Keratinocyte (primary cell): Measurements from ENCODE around the gene PTCH2. TPM values are rescaled to one million over a fixed set of nuclear protein-coding genes. Genes with fewer than 3 reads are reported as not detected.

ENCODE experiments used
- DNase-seq: peaks from one replicate; pipeline ENCODE4 v3.0.0-alpha.2; 2011; ENCODE audit warnings: low read depth, missing footprints, low spot score
- FAIRE-seq: peaks from 2 replicates; lab custom pipeline; 2011; peaks lifted over from hg19 to GRCh38; lab: Jason Lieb, UNC
- H2AFZ ChIP-seq: 2 replicates; pipeline ENCODE4 v1.6.0; 2012; ENCODE audit warnings: low read length, control low read depth, inconsistent platforms; ENCODE audit not compliant: control insufficient read depth
- H3K27ac ChIP-seq: 2 replicates; pipeline ENCODE4 v1.5.1; 2011; ENCODE audit warnings: low read length; ENCODE audit not compliant: control insufficient read depth, insufficient read depth
- H3K27me3 ChIP-seq: 3 replicates; pipeline ENCODE4 v1.6.0; 2011; ENCODE audit warnings: low read length; ENCODE audit not compliant: control insufficient read depth, insufficient read depth; ENCODE audit errors: extremely low read depth
- H3K36me3 ChIP-seq, 2 experiments: 2 replicates in 1 of 2; 3 replicates in 1 of 2; pipeline ENCODE4 v1.5.1; 2011; ENCODE audit warnings: low read length in 2 of 2, mild to moderate bottlenecking in 1 of 2; ENCODE audit not compliant: control insufficient read depth in 2 of 2, insufficient read depth in 2 of 2; ENCODE audit errors: extremely low read depth in 1 of 2
- H3K4me1 ChIP-seq: 3 replicates; pipeline ENCODE4 v1.5.1; 2011; ENCODE audit warnings: low read length; ENCODE audit not compliant: control insufficient read depth, insufficient read depth; ENCODE audit errors: extremely low read depth
- H3K4me2 ChIP-seq: 3 replicates; pipeline ENCODE4 v1.6.0; 2011; ENCODE audit warnings: low read depth, low read length; ENCODE audit not compliant: control insufficient read depth, insufficient read depth; ENCODE audit errors: extremely low read depth
- H3K4me3 ChIP-seq, 3 experiments: fragments of 200-600 bp in 1 of 3; sonication (generic) in 1 of 3; 2 replicates in 2 of 3; 3 replicates in 1 of 3; pipeline ENCODE4 v1.5.1; 2011 to 2016; ENCODE audit warnings: low read length in 3 of 3, mild to moderate bottlenecking in 3 of 3, control low read depth in 2 of 3, inconsistent platforms in 1 of 3, low read depth in 1 of 3, mixed read lengths in 1 of 3, mixed run types in 1 of 3, moderate library complexity in 1 of 3; ENCODE audit not compliant: control insufficient read depth in 2 of 3, insufficient read depth in 2 of 3; ENCODE audit errors: extremely low read depth in 1 of 3
- H3K79me2 ChIP-seq: 2 replicates; pipeline ENCODE4 v1.6.0; 2012; ENCODE audit warnings: low read length; ENCODE audit not compliant: control insufficient read depth, insufficient read depth
- H3K9ac ChIP-seq: 3 replicates; pipeline ENCODE4 v1.6.0; 2011; ENCODE audit warnings: low read length; ENCODE audit not compliant: control insufficient read depth, insufficient read depth; ENCODE audit errors: extremely low read depth
- H3K9me1 ChIP-seq: 3 replicates; pipeline ENCODE4 v1.6.0; 2011; ENCODE audit warnings: low read length; ENCODE audit not compliant: control insufficient read depth, insufficient read depth; ENCODE audit errors: extremely low read depth
- H3K9me3 ChIP-seq: 2 replicates; pipeline ENCODE4 v1.5.1; 2012; ENCODE audit warnings: low read depth, low read length; ENCODE audit not compliant: control insufficient read depth
- H4K20me1 ChIP-seq: 3 replicates; pipeline ENCODE4 v1.6.0; 2011; ENCODE audit warnings: low read length; ENCODE audit not compliant: control insufficient read depth, insufficient read depth; ENCODE audit errors: extremely low read depth
- CTCF ChIP-seq, 3 experiments: IDR thresholded peaks in 1 of 3; conservative IDR thresholded peaks in 1 of 3; optimal IDR thresholded peaks in 1 of 3; 2 replicates in 2 of 3; 3 replicates in 1 of 3; pipeline versions ENCODE3 to v1.5.1; 2011; ENCODE audit warnings: low read length in 3 of 3, mild to moderate bottlenecking in 3 of 3, moderate library complexity in 2 of 3, control low read depth in 1 of 3, inconsistent platforms in 1 of 3; ENCODE audit not compliant: insufficient read depth in 2 of 3; ENCODE audit errors: extremely low read depth in 1 of 3
- EZH2 ChIP-seq: IDR thresholded peaks from one replicate; pipeline ENCODE4 v1.6.1; 2012; ENCODE audit warnings: inconsistent platforms, mild to moderate bottlenecking, low read length, moderate library complexity
- dilution Hi-C: fragments of 300-500 bp; cut with MboI; formaldehyde crosslinking; loops from one replicate; pipeline ENCODE4 v1.7.0; 2020; ENCODE audit warnings: low sequenced_read_pairs; ENCODE audit not compliant: extremely low pct_ligation_motif_present
- polyA minus RNA-seq, 3 experiments: library from RNA; depleted of rRNA, polyadenylated mRNA; stranded (reverse); fragments of >200 nt; gene quantifications; 1 replicate in 1 of 3; 2 replicates in 1 of 3; 3 replicates in 1 of 3; pipeline ENCODE4 v1.2.3, GENCODE V29; 2011
- polyA plus RNA-seq, 5 experiments: library from polyadenylated mRNA; depleted of rRNA in 3 of 5; stranded (reverse) in 3 of 5; stranded (forward) in 1 of 5; unstranded in 1 of 5; fragments of >200 nt; gene quantifications; 1 replicate in 1 of 5; 2 replicates in 3 of 5; 3 replicates in 1 of 5; pipeline versions ENCODE4 v1.2.1 to v1.2.3, GENCODE V29; 2011 to 2012; ENCODE audit warnings: missing spikeins in 2 of 5, low read depth in 1 of 5, low replicate concordance in 1 of 5

Gene PTCH2
- polyA plus RNA-seq (0.01 to 0.19 TPM (median 0.03 TPM) in 3 replicates), polyA minus RNA-seq (0.10 to 0.16 TPM (median 0.13 TPM) in 3 replicates)
- not detected for polyA plus RNA-seq (2011; ENCODE audit: low read depth)
- 0.04 TPM in 1 of 2 replicates, not detected in the other for polyA plus RNA-seq (2011; cell fraction: cytosol; rRNA removed)
- 0.60 and 0.67 TPM in 2 replicates for polyA plus RNA-seq (2011; cell fraction: nucleus; rRNA removed)
- 0.02 and 0.32 TPM in 2 replicates for polyA plus RNA-seq (2012; ENCODE audit: low replicate concordance)
- 1.9 TPM for polyA minus RNA-seq (2011; cell fraction: cytosol; rRNA and poly(A)+ RNA removed)
- polyA minus RNA-seq (2011; cell fraction: nucleus; rRNA and poly(A)+ RNA removed), result 0.11 and 0.31 TPM in 2 replicates

GRCh38 chr1:44842862-44843655 lies at the start of gene PTCH2:
Gene PTCH2, minus strand, starts transcription at chr1:44843253. Its CDS starts 321 bp downstream, at chr1:44842932.
- no peak for DNase-seq
- no peak within 1 kb of the TSS for H3K27ac ChIP-seq
- H3K36me3 ChIP-seq, result no peaks in the 10 kb centered on the region
- peak within 1 kb of the TSS; percentile 54 for H3K9ac ChIP-seq
- dilution Hi-C loops, result no loop called here
- peak within 1 kb of the TSS; percentile 62 for H2AFZ ChIP-seq
- H3K79me2 ChIP-seq, result no peaks in the 10 kb centered on the region
- peaks cover 3% of the 10 kb centered on the region for H3K4me1 ChIP-seq
- no peaks in the 10 kb centered on the region for H4K20me1 ChIP-seq
- no peaks in the 10 kb centered on the region for H3K9me1 ChIP-seq
- H3K27me3 ChIP-seq, result no peaks in the 10 kb centered on the region
- peak within 1 kb of the TSS; percentile 77 for H3K4me2 ChIP-seq
- H3K4me3 ChIP-seq, result peak within 1 kb of the TSS; percentile 35 to 49 (median 46)
- no peak for TF ChIP-seq CTCF (optimal IDR thresholded peaks at IDR 0.05 in 1 of 3, IDR thresholded peaks at IDR 0.05 in 1 of 3, conservative IDR thresholded peaks at IDR 0.05 in 1 of 3; ENCODE audit: extremely low read depth in 1 of 3, insufficient read depth in 2 of 3, low read length in 3 of 3)
- peak; percentile 38 for TF ChIP-seq EZH2
- no peaks in the 10 kb centered on the region for H3K9me3 ChIP-seq
- FAIRE-seq, result no peak

DNA sequence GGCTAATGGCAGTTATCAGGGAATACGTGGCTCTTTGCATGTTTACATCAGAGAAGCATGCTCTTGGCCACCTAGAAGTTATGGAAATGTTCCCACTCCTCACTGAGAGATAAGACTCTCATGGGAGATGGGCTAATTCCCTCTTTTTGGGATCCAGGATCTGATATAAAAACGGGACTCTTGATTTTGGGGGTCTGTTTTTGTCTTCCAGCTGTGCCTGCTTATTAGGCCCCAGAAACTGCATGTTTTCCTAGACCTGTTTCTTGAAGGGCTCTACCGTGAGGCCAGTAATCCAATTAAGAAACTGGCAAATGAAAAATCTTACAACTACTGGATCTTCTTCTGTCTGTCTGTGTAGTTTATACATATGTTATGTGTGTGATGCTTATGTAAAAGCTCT lies 47.0 kb upstream of the PTCH2 start:
- dilution Hi-C loops, result no loop called here
- Histone ChIP-seq H2AFZ (no peak overlapping the region), H3K9ac (no peak overlapping the region), H3K27ac (no peak overlapping the region), H3K79me2 (no peaks in the 10 kb centered on the region), H3K9me3 (no peaks in the 10 kb centered on the region), H3K9me1 (no peaks in the 10 kb centered on the region), H3K4me2 (no peak overlapping the region), H3K36me3 (peaks cover 0 to 4% of the 10 kb centered on the region in 2 experiments), H4K20me1 (no peaks in the 10 kb centered on the region), H3K27me3 (no peaks in the 10 kb centered on the region), H3K4me3 (no peak overlapping the region), H3K4me1 (no peaks in the 10 kb centered on the region)
- DNase-seq, result no peak
- FAIRE-seq, result no peak
- TF ChIP-seq EZH2 (no peak), CTCF (optimal IDR thresholded peaks at IDR 0.05 in 1 of 3, IDR thresholded peaks at IDR 0.05 in 1 of 3, conservative IDR thresholded peaks at IDR 0.05 in 1 of 3; ENCODE audit: extremely low read depth in 1 of 3, insufficient read depth in 2 of 3, low read length in 3 of 3) (no peak)
